Skeletal muscle satellite cell (primary cell): ENCODE results near the gene CSF2.

ENCODE experiments used
- H3K27me3 ChIP-seq: 2 replicates; pipeline ENCODE4 v1.7.0; 2013; ENCODE audit warnings: low read length; ENCODE audit not compliant: control insufficient read depth, insufficient read depth
- H3K36me3 ChIP-seq: 2 replicates; pipeline ENCODE4 v1.7.0; 2013; ENCODE audit warnings: mild to moderate bottlenecking, control low read depth, low read length; ENCODE audit not compliant: insufficient read depth
- H3K4me1 ChIP-seq: 2 replicates; pipeline ENCODE4 v1.7.0; 2013; ENCODE audit warnings: low read length; ENCODE audit not compliant: control insufficient read depth, insufficient read depth
- H3K4me2 ChIP-seq: 2 replicates; pipeline ENCODE4 v1.7.0; 2013; ENCODE audit warnings: mild to moderate bottlenecking, low read length
- H3K4me3 ChIP-seq: 2 replicates; pipeline ENCODE4 v1.7.0; 2013; ENCODE audit warnings: low read length
- H3K9ac ChIP-seq: 2 replicates; pipeline ENCODE4 v1.7.0; 2013; ENCODE audit warnings: mild to moderate bottlenecking, low read depth, low read length, moderate library complexity
- H3K9me3 ChIP-seq: replicated peaks from 2 replicates; pipeline ENCODE4 v1.7.0; 2013; ENCODE audit warnings: mild to moderate bottlenecking, control low read depth, low read length

Gene CSF2

DNA sequence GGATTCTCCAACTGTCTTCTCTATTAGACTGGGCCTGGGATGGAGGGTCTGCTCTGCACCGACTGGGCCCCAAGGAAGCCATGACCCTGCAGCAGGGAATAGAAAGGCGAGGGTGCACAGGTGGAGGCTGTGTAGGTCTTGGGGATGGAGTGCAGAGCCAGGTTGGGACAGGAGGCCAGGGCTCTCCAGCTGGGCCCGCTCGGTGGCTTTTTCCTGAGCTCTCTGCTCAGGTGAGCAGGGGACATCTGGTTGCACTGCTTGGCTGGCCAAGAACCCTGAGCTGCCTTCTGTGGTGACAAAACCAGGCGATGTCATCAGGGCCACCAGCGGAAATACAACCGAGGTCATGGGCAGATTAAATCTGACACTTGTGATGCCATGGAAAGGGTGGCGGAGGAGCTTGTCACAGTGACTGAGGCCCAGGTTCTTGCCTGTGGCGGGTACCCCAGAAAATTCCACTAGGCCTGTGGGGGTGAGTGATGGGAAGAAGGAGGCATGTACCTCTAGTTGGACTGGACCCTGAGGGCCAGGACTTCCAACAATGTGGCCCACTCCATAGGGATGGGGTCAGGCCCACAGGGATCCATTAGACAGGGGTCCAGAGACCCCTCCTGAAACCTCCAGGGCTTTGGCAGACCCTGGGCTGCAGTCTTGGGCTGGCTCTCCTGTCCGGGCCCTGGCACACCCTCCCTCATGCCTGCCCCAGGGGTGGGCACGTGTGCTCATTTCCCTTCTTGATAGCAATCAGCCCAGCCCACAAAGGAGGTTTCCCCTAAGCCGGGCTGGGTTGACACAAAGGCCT is 17.6 kb upstream of the CSF2 start:
- H3K27me3 ChIP-seq, result peaks cover 44% of the 10 kb centered on the region
- no peaks in the 10 kb centered on the region for H3K4me1 ChIP-seq
- H3K4me3 ChIP-seq, result no peak overlapping the region
- no peak overlapping the region for H3K4me2 ChIP-seq
- H3K9me3 ChIP-seq, result no peaks in the 10 kb centered on the region
- H3K9ac ChIP-seq, result no peak overlapping the region
- no peaks in the 10 kb centered on the region for H3K36me3 ChIP-seq

DNA sequence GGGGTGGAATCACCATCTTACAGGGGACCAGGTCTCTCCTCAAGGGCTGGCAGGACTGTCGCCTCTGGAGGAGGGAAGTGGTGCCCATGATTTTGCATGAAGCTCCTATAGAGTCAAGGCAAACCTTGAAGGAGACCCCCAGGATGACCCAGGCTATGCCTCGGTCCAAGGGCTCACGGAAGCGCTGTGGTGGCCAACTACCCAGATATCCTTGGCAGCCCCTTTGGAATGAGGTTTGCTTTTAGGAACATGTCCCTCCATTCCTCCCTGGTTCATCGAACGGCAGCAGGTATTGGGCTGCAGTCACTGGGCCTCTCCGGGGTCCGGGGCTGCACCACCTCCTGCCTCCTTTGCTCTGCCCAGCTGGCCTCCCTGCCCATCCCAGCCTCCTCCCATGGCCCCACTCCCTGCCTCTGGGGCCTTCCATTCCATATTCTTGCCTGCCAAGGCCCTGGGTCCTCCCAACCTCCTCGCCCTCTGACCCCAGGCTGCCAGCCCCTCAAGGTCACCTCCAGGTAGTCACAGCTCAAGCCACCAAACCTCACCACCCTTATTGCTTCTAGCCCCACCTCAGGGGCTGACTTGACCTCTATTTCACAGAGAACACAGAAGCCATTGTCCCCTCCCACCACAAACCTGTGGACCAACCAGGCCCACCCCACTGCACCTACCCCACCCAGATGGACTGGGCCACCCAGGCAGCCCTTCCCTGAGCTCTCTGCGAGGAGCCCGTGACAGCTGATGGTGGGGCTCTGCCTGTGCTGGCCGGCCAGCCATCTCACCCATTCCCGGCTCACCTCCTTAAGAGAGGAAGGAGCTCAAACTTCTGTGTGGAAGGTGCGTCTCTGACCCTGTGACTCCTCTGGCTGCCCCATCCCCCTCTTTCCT is 16.7 kb upstream of the CSF2 start:
- Histone ChIP-seq H3K9ac (no peak overlapping the region), H3K4me3 (no peak overlapping the region), H3K4me1 (no peaks in the 10 kb centered on the region), H3K36me3 (no peaks in the 10 kb centered on the region), H3K9me3 (no peaks in the 10 kb centered on the region), H3K27me3 (peaks cover 37% of the 10 kb centered on the region), H3K4me2 (no peak overlapping the region)

DNA sequence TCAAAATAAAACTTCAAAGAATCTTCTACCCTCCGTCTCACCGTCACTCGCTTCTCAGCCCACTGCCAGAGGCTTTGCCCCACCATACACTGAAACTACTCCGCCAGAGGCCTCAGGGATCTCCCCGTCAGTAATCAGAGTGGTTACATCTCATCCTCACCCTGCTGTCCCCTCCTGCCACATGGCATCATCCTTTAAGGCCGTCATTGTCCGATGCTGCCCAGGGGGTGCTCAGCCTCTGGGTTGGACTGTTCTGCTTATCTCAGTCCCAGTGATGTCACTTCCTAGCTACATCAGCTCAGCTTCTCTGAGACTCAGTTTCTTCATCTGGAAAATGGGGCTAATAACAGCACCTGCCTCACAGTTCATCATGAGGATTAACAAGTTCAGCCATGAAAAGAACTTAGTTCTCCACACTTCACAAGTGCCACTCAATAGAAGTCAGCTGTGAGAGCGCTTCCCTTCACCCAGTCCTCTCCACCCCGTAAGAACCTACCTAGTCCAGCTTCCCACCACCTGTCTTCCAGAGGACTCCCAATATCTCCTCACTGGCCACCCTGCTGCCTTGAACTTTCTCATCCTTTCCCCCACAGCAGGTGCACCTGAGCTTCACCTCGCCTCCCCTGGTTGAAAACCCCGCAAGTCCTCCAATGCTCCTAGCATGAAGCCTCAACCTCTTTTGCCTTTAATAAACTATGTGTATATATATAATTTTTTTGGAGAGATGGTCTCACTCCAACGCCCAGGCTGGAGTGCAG is 15.9 kb upstream of the CSF2 start:
- Histone ChIP-seq H3K4me2 (no peak overlapping the region), H3K9me3 (no peaks in the 10 kb centered on the region), H3K4me3 (no peak overlapping the region), H3K9ac (no peak overlapping the region), H3K27me3 (peaks cover 31% of the 10 kb centered on the region), H3K36me3 (no peaks in the 10 kb centered on the region), H3K4me1 (no peaks in the 10 kb centered on the region)

DNA sequence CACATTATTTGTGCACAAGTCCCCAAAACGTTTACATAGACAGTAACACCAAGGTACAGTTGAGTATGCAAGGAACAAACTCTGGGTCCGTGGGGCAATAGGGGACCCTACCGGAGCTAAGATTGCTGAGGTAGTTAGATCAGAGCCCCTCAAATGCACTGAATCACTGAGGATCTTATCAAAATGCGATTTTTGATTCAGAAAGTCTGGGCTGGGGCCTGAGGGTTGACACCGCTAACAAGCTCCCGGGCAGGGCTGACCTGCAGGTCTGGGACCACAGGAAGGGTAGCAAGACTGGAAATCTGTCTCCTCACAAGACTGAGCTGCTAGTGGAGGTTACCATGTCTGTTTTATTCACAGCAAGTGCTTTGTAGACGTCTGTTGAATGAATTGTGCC is 14.9 kb upstream of the CSF2 start:
- Histone ChIP-seq H3K9me3 (no peaks in the 10 kb centered on the region), H3K9ac (no peak overlapping the region), H3K4me3 (no peak overlapping the region), H3K4me1 (no peaks in the 10 kb centered on the region), H3K27me3 (peaks cover 21% of the 10 kb centered on the region), H3K36me3 (no peaks in the 10 kb centered on the region), H3K4me2 (no peak overlapping the region)

DNA sequence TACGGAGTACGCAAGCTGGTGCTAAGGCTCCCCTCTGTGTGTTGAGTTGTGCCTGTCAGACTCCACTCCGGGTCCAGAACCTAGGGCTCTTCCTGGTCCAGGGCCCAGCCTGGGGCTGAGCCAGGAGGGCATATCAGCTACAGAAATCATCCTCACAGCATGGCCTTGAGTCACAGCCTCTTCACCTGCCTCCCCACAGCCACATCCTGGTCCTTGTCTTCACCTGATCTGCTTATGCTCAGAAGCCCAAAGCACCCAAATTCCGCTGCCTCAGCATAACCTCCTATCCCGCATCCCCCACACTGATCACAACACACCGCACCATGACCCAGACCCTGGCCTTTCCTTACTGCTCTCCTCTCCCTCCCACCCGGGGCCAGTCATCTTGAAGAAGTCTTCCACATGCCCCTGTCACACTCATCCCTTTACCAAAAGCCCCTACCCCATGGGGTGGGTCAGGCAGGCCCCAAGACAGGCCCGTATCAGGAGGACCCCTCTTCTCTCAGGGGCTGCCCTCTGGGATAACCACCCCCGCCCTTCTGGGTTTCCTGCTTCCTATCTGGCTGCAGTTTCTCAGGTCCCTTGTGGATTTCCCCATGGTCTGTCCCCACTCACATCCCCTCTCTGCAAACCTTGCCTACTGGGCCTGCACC is 14.4 kb upstream of the CSF2 start:
- no peak overlapping the region for H3K4me3 ChIP-seq
- no peaks in the 10 kb centered on the region for H3K36me3 ChIP-seq
- H3K4me2 ChIP-seq, result no peak overlapping the region
- no peak overlapping the region for H3K9ac ChIP-seq
- H3K27me3 ChIP-seq, result peaks cover 17% of the 10 kb centered on the region
- no peaks in the 10 kb centered on the region for H3K9me3 ChIP-seq
- no peaks in the 10 kb centered on the region for H3K4me1 ChIP-seq

GRCh38 chr5:132059696-132060500 is 13.7 kb upstream of the CSF2 start:
- Histone ChIP-seq H3K36me3 (no peaks in the 10 kb centered on the region), H3K4me3 (no peak overlapping the region), H3K4me2 (no peak overlapping the region), H3K9me3 (no peaks in the 10 kb centered on the region), H3K9ac (no peak overlapping the region), H3K4me1 (peaks cover 2% of the 10 kb centered on the region), H3K27me3 (peaks cover 12% of the 10 kb centered on the region)

- no peak within 1 kb of the TSS for H3K4me2 ChIP-seq
- H3K4me1 ChIP-seq, result peaks cover 4% of the 10 kb centered on the region
- no peak within 1 kb of the TSS for H3K4me3 ChIP-seq
- no peaks in the 10 kb centered on the region for H3K36me3 ChIP-seq
- H3K9me3 ChIP-seq, result no peaks in the 10 kb centered on the region
- H3K27me3 ChIP-seq, result peaks cover 5% of the 10 kb centered on the region
- H3K9ac ChIP-seq, result no peak within 1 kb of the TSS
Observed at GRCh38 chr5:132060501-132061161, 13.0 kb upstream of the CSF2 start, which contains the start of gene IL3. Gene IL3, plus strand, starts transcription at chr5:132060655. Its CDS starts 52 bp downstream, at chr5:132060707.

GRCh38 chr5:132063090-132063911 is 10.3 kb upstream of the CSF2 start:
- Histone ChIP-seq H3K36me3 (no peaks in the 10 kb centered on the region), H3K4me3 (no peak overlapping the region), H3K9ac (no peak overlapping the region), H3K27me3 (no peaks in the 10 kb centered on the region), H3K9me3 (no peaks in the 10 kb centered on the region), H3K4me2 (no peak overlapping the region), H3K4me1 (peaks cover 4% of the 10 kb centered on the region)

- H3K36me3 ChIP-seq, result no peaks in the 10 kb centered on the region
- H3K27me3 ChIP-seq, result no peaks in the 10 kb centered on the region
- no peak overlapping the region for H3K4me3 ChIP-seq
- no peaks in the 10 kb centered on the region for H3K9me3 ChIP-seq
- no peak overlapping the region for H3K9ac ChIP-seq
- H3K4me1 ChIP-seq, result peaks cover 4% of the 10 kb centered on the region
- no peak overlapping the region for H3K4me2 ChIP-seq
Observed at GRCh38 chr5:132064140-132064539, 9.4 kb upstream of the CSF2 start.
